Stimulated activated CD8-positive, alpha-beta memory T cell treated with anti-CD3 and anti-CD28 coated beads, Interleukin-12 subunit alpha, Interleukin-12 subunit beta, amount 100 ng/mL, for 1 hour (primary cell): ENCODE data around the gene HRH1.

Source experiments
- DNase-seq: peaks from one replicate; pipeline ENCODE4 v3.0.0-alpha.2; 2020; ENCODE audit warnings: low read depth

Gene HRH1

DNA sequence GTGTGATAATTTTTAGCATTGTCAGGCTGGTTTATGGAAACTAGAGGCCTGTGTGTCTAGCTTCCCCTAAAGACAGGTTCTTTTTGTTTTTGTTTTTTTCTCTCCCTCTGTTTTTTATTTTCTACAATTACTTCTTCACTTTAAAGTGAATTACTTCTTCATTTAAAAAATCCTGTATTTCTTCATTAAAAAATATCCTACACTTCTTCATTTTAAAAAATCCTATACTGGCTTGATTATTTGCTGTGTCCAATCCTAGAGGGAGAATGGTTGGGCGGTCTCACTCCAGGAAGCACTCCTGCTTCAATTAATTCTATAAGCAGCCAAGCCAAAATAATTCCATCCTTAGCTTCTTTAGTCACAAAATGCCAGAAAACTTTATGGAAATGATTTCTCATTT is 129.7 kb downstream of the HRH1 start:
- no peak for DNase-seq

GRCh38 chr3:11285471-11285870 is 131.2 kb downstream of the HRH1 start:
- no peak for DNase-seq

GRCh38 chr3:11287404-11287803 is 133.1 kb downstream of the HRH1 start:
- no peak for DNase-seq

DNA sequence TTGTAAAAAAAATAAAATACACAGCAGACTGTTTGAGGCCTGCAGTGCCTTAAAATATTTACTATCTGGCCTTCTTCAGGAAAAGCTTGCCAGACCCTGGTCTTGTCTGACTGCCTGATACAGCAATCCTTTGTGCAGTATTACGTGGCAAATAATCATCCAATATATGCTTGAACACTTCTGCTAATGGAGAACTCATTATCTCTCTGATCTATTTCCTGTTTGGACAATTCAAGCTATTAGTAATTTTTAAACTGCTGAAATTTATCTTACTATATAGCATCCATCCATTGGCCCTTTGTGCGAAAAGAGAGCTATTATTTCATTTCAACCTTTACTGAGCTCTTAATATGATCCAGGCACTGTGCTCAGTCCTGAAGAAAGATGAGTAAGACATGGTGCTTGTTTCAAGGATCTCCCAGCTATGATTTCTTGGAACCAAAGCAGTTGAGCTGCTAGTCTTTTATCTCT is 133.8 kb downstream of the HRH1 start:
- no peak for DNase-seq

GRCh38 chr3:11288786-11289637 is 134.7 kb downstream of the HRH1 start:
- no peak for DNase-seq

DNA sequence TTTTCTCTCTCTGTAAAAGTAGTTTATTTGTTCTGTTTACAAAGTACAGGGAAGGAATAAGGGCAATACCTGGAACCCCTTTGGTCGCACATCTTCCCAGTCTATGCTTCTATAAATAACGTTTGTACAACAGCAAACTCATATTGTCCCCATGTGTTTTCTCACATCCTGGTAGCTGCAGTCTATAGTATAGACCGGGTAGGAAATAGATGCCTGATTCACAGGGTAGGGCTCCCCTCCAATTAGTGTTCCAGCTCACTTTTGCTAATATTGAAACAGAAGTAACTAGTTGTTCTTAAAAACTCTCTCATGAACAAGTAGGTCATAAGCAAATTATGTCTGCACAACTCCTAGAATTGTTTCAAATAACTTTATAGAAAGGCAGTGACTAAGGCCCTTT is 135.6 kb downstream of the HRH1 start:
- no peak for DNase-seq

DNA sequence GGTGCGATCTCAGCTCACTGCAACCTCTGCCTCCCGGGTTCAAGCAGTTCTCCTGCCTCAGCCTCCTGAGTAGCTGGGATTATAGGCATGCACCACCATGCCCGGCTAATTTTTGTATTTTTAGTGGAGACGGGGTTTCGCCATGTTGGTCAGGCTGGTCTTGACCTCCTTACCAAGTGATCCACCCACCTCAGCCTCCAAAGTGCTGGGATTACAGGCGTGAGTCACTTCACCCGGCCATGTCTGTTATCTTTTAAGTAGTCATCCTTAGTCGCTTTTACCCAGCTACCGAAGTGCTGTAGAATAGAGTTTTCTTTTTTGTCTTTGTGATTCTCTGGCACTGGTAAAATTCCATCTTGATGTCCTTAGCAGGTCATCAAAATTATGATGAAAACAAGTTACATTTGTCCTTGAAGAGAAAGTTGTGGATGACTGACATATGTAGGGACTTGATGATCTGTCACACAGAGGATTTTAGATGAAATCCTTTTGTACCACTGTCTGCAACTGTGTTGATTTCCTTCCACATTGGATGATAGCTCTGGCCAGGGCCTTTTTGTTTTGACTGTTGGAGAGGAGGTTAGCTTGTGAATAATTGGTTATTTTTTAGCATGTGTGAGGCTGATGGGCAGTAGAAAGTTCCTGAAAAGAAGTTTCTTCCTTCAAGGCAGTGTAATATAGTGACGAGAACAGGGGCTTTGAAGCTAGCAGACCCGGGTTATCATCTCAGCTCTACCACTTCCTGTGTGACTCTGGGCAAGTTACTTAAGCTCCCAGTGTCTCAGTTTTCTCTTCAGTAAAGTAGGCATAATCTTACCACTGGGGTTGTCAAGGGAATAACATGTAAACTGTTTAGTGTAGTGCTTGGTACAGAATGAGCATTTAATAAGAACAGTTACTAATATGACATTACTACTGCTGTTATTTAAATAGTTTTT is 136.7 kb downstream of the HRH1 start:
- no peak for DNase-seq

DNA sequence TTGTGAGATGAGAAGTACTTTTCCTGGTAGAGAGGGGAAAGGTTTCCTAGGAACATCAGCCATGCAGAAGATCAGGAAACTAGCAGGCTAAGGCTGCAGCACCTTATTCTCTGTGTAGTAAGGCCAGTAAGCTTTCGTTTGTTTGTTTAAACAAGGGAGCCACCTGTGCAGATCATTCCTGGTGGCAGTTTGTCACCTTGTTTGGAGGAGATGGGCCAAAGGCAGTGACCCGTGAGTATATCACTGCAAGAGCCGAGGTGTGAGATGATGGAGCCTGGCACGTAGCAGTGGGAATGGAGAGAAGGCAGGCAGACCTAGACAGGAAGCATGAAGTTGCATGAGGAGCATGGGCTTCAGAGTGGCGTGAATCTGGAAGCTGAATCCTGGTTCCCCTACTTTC is 137.5 kb downstream of the HRH1 start:
- DNase-seq = no peak

GRCh38 chr3:11297126-11297525 is 142.8 kb downstream of the HRH1 start:
- no peak for DNase-seq

DNA sequence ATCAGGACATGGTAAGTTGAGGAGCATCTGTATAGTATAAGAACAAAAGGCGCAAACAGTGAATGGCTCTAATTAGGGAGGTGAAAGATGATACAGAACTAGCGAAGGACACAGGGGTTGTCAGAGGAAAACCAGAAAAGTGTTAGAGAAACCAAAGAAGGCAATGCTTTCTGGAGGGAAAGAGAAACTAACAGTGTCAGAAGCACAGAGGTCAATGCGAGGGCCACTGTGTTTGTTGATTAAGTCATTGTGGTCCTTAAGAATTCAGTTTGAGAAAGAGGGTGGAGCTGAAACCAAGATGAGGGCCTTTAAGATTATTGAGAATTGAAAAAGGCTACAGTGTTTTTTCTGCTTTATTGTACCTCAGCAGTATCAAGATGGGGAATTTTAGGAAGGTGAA is 146.7 kb downstream of the HRH1 start:
- no peak for DNase-seq

DNA sequence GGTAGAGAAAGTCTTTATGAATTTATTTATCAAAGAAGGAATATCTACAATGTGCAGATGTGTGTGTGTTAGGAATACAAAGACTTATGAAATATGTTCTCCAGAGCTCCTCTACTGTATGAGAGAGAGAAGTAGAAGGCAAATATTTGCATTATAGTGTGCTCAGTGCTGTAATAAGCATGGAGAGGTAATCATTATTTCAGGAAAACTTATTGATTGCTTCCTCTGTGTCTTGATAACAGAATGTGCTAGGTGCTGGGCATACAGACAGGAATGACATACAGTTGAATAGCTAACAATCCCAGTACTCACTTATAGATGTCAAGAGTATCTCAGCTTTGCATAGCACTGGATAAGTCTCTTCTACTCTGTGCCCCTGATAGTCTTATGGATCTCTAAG is 148.2 kb downstream of the HRH1 start:
- DNase-seq = no peak

DNA sequence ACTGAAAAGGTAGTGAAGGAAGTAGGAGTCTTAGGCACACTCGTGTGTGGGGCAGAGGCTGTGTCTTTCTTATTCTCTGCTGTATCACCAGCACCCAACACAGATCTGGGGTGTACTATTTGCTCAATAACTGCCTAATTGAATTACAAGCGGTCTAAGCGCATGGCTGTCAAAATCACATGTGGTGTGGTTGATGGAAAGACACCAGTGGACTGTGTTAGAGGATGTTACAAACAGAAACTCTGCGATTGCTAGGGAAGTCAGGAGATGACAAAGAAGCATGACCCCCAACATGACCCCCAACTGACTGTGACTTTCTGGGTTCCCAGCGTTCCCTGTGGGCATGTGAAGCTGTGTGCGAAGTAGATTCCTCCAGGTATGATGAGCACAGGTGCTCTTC is 149.9 kb downstream of the HRH1 start:
- no peak for DNase-seq

- DNase-seq = no peak
Observed at GRCh38 chr3:11305509-11305908, 151.2 kb downstream of the HRH1 start.

GRCh38 chr3:11306817-11307589 is 152.7 kb downstream of the HRH1 start:
- no peak for DNase-seq

DNA sequence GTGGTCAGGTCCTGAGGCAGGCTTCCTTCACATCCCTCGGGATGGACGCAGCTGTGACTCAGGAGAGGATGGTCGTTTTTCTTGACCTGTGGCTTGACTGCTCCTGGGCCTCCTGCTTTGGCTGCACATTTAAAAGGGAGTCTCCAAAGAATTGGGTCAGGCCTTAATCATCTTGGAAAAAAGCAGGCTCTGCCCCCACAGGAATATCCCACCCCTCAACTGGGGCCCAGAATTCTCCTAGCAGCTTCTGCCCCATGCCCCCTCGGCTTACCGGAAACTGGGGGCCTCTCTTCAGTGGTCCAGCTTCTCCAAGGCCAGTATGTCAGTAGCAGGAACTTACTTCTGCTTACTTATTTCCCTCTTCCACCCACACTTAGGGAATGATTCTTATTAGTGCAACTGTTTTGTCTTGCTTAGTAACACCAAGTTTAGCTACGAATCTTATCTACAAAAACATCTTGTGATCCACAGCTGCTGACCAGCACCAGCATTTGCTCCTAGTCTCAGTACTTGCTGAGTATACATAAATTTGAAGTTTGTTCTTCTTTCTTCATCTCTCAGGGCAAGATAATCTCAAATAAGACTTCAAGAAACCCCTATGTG is 153.6 kb downstream of the HRH1 start:
- no peak for DNase-seq

- no peak for DNase-seq
Observed at GRCh38 chr3:11310258-11310657, 156.0 kb downstream of the HRH1 start.

GRCh38 chr3:11312166-11312565 is 157.9 kb downstream of the HRH1 start:
- DNase-seq = no peak
